Sigmoid colon (tissue), 4 donors: Measurements from ENCODE around the gene OR13H1.

Experiments used
- CTCF ChIP-seq, 4 experiments: fragments of 450-650 bp in 3 of 4; fragments of 200-600 bp in 1 of 4; IDR thresholded peaks; one replicate each; pipeline ENCODE4 v1.5.1; 2016 to 2019; ENCODE audit warnings: antibody characterized with exemption in 4 of 4, mild to moderate bottlenecking in 3 of 4, moderate library complexity in 2 of 4
- EP300 ChIP-seq, 4 donors: sonication (generic); formaldehyde crosslinking; IDR thresholded peaks; one replicate each; pipeline ENCODE4 v1.6.1; 2017; ENCODE audit warnings: antibody characterized with exemption in 4 of 4
- POLR2A ChIP-seq, 2 donors: fragments of 450-650 bp; IDR thresholded peaks; one replicate each; pipeline ENCODE4 v1.6.1; 2016; ENCODE audit warnings: antibody characterized with exemption in 2 of 2, mild to moderate bottlenecking in 2 of 2, moderate library complexity in 2 of 2

GRCh38 chrX:131577413-131577812, 33.5 kb downstream of the OR13H1 start:
- TF ChIP-seq POLR2A (IDR thresholded peaks at IDR 0.05) (no peak), CTCF (IDR thresholded peaks at IDR 0.05) (no peak), EP300 (IDR thresholded peaks at IDR 0.05) (no peak)
